ENCODE data around the gene TLE3. TPM values are rescaled to one million over a fixed set of nuclear protein-coding genes. Genes with fewer than 3 reads are reported as not detected.

The TLE3 gene
- total and polyA plus RNA-seq, 2 of the 13 experiments (the other 11 are each of a cell fraction or from before 2014, with no cell fraction given): 11.9 to 13.8 TPM

- no peak for TF ChIP-seq TRAFD1 (CRISPR knock-in tag; IDR thresholded peaks at IDR 0.05; ENCODE audit: borderline replicate concordance)
- TF ChIP-seq ZNF430 (CRISPR knock-in tag; IDR thresholded peaks at IDR 0.05): peak; percentile 76; the same call in 1 of the 2 replicates
- no peak for TF ChIP-seq ESRRA (CRISPR knock-in tag; IDR thresholded peaks at IDR 0.05; ENCODE audit: low read depth)
- no peak for TF ChIP-seq BRCA1 (CRISPR knock-in tag; IDR thresholded peaks at IDR 0.05)
- TF ChIP-seq SP5 (CRISPR knock-in tag; IDR thresholded peaks at IDR 0.05; ENCODE audit: borderline replicate concordance, low read depth): peak; percentile 100
- TF ChIP-seq ZGPAT (CRISPR knock-in tag; IDR thresholded peaks at IDR 0.05): peak; percentile 95
- TF ChIP-seq, protein P1, sequence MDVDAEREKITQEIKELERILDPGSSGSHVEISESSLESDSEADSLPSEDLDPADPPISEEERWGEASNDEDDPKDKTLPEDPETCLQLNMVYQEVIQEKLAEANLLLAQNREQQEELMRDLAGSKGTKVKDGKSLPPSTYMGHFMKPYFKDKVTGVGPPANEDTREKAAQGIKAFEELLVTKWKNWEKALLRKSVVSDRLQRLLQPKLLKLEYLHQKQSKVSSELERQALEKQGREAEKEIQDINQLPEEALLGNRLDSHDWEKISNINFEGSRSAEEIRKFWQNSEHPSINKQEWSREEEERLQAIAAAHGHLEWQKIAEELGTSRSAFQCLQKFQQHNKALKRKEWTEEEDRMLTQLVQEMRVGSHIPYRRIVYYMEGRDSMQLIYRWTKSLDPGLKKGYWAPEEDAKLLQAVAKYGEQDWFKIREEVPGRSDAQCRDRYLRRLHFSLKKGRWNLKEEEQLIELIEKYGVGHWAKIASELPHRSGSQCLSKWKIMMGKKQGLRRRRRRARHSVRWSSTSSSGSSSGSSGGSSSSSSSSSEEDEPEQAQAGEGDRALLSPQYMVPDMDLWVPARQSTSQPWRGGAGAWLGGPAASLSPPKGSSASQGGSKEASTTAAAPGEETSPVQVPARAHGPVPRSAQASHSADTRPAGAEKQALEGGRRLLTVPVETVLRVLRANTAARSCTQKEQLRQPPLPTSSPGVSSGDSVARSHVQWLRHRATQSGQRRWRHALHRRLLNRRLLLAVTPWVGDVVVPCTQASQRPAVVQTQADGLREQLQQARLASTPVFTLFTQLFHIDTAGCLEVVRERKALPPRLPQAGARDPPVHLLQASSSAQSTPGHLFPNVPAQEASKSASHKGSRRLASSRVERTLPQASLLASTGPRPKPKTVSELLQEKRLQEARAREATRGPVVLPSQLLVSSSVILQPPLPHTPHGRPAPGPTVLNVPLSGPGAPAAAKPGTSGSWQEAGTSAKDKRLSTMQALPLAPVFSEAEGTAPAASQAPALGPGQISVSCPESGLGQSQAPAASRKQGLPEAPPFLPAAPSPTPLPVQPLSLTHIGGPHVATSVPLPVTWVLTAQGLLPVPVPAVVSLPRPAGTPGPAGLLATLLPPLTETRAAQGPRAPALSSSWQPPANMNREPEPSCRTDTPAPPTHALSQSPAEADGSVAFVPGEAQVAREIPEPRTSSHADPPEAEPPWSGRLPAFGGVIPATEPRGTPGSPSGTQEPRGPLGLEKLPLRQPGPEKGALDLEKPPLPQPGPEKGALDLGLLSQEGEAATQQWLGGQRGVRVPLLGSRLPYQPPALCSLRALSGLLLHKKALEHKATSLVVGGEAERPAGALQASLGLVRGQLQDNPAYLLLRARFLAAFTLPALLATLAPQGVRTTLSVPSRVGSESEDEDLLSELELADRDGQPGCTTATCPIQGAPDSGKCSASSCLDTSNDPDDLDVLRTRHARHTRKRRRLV (CRISPR knock-in tag; IDR thresholded peaks at IDR 0.05): peak; percentile 73; the same call in 1 of the 2 replicates
- TF ChIP-seq ZNF7 (CRISPR knock-in tag; IDR thresholded peaks at IDR 0.05): no peak
- TF ChIP-seq MAFK (conservative IDR thresholded peaks at IDR 0.05 in 1 of 2, IDR thresholded peaks at IDR 0.05 in 1 of 2; ENCODE audit: low read length in 2 of 2): no peak
- no peak for TF ChIP-seq ZNF512 (CRISPR knock-in tag; IDR thresholded peaks at IDR 0.05)
- no peak for TF ChIP-seq DNMT1 (CRISPR knock-in tag; IDR thresholded peaks at IDR 0.05)
- TF ChIP-seq, protein P2, sequence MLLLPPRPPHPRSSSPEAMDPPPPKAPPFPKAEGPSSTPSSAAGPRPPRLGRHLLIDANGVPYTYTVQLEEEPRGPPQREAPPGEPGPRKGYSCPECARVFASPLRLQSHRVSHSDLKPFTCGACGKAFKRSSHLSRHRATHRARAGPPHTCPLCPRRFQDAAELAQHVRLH (CRISPR knock-in tag; IDR thresholded peaks at IDR 0.05; ENCODE audit: borderline replicate concordance, low read depth): no peak
- TF ChIP-seq ZFP36L2 (CRISPR knock-in tag; IDR thresholded peaks at IDR 0.05): no peak
- peak; percentile 56; the same call in 1 of the 2 replicates for TF ChIP-seq ZNF337 (CRISPR knock-in tag; IDR thresholded peaks at IDR 0.05; ENCODE audit: borderline replicate concordance, low read depth)
- TF ChIP-seq ZBTB3 (CRISPR knock-in tag; IDR thresholded peaks at IDR 0.05; ENCODE audit: borderline replicate concordance, low read depth): peak; percentile 75; the same call in 1 of the 2 replicates
- peak; percentile 100 for TF ChIP-seq HDAC2 (CRISPR knock-in tag; IDR thresholded peaks at IDR 0.05)
- TF ChIP-seq BCL6 (CRISPR knock-in tag; IDR thresholded peaks at IDR 0.05): peak; percentile 98
- TF ChIP-seq ZNF510 (CRISPR knock-in tag; IDR thresholded peaks at IDR 0.05; ENCODE audit: low read depth): no peak; the same call in 1 of the 2 replicates
Measured at GRCh38 chr15:70140543-70141375, 43.0 kb upstream of the TLE3 start (continued).
